Parathyroid adenoma (tissue), 2 donors: ENCODE data around the gene ABCC4.
"Not testable (repeated sequence)": the region's sequence is repeated elsewhere in the genome, so short reads cannot be mapped to it uniquely, and the experiment has no call there.

ENCODE experiments used
- H2AFZ ChIP-seq: fragments of 300-600 bp; sonication (generic); one replicate; pipeline ENCODE4 v1.7.0; 2017; ENCODE audit warnings: antibody characterized with exemption, mild to moderate bottlenecking
- H3K27ac ChIP-seq: fragments of 300-600 bp; sonication (generic); one replicate; pipeline ENCODE4 v1.7.0; 2017
- H3K27me3 ChIP-seq: fragments of 300-600 bp; sonication (generic); one replicate; pipeline ENCODE4 v1.7.0; 2017; ENCODE audit warnings: low read length; ENCODE audit not compliant: control insufficient read depth, insufficient read depth
- H3K36me3 ChIP-seq: fragments of 300-600 bp; sonication (generic); one replicate; pipeline ENCODE4 v1.7.0; 2017; ENCODE audit warnings: low read length; ENCODE audit not compliant: control insufficient read depth, insufficient read depth
- H3K4me1 ChIP-seq: fragments of 300-600 bp; sonication (generic); one replicate; pipeline ENCODE4 v1.7.0; 2017; ENCODE audit warnings: control low read depth
- H3K4me2 ChIP-seq: fragments of 300-600 bp; sonication (generic); one replicate; pipeline ENCODE4 v1.7.0; 2017; ENCODE audit warnings: low read length
- H3K4me3 ChIP-seq: fragments of 300-600 bp; sonication (generic); one replicate; pipeline ENCODE4 v1.7.0; 2017; ENCODE audit warnings: low read depth, low read length
- H3K79me2 ChIP-seq: fragments of 300-600 bp; sonication (generic); one replicate; pipeline ENCODE4 v1.7.0; 2017; ENCODE audit warnings: control low read depth
- H3K9ac ChIP-seq: fragments of 300-600 bp; sonication (generic); one replicate; pipeline ENCODE4 v1.7.0; 2017; ENCODE audit warnings: mild to moderate bottlenecking
- H3K9me3 ChIP-seq: fragments of 300-600 bp; sonication (generic); one replicate; pipeline ENCODE4 v1.7.0; 2017; ENCODE audit warnings: low read length; ENCODE audit not compliant: control insufficient read depth
- CTCF ChIP-seq: fragments of 300-600 bp; sonication (generic); IDR thresholded peaks from one replicate; pipeline ENCODE4 v1.7.0; 2017; ENCODE audit warnings: antibody characterized with exemption, mild to moderate bottlenecking
- donor health status: primary hyperparathyroidism.

ABCC4 gene

GRCh38 chr13:95197548-95197947 is 103.7 kb downstream of the ABCC4 start:
- TF ChIP-seq CTCF, result no peak
- Histone ChIP-seq H3K27ac (no peak overlapping the region), H3K36me3 (no peaks in the 10 kb centered on the region), H3K4me2 (no peak overlapping the region), H3K4me3 (no peak overlapping the region), H3K9me3 (no peaks in the 10 kb centered on the region), H3K4me1 (peaks cover 40% of the 10 kb centered on the region), H2AFZ (no peak overlapping the region), H3K27me3 (no peaks in the 10 kb centered on the region), H3K9ac (no peak overlapping the region), H3K79me2 (peaks cover 2% of the 10 kb centered on the region)

GRCh38 chr13:95195146-95195545 is 106.1 kb downstream of the ABCC4 start:
- Histone ChIP-seq H3K9me3 (no peaks in the 10 kb centered on the region), H3K4me2 (no peak overlapping the region), H3K79me2 (peaks cover 2% of the 10 kb centered on the region), H3K4me3 (no peak overlapping the region), H3K27me3 (no peaks in the 10 kb centered on the region), H3K4me1 (peaks cover 30% of the 10 kb centered on the region), H2AFZ (no peak overlapping the region), H3K9ac (no peak overlapping the region), H3K27ac (no peak overlapping the region), H3K36me3 (no peaks in the 10 kb centered on the region)
- no peak for TF ChIP-seq CTCF

GRCh38 chr13:95193509-95194230 is 107.6 kb downstream of the ABCC4 start:
- no peak for TF ChIP-seq CTCF
- H3K27ac ChIP-seq, result peak overlapping the region; percentile 75
- H3K4me3 ChIP-seq, result no peak overlapping the region

GRCh38 chr13:95192998-95193397 is 108.3 kb downstream of the ABCC4 start:
- H3K4me3 ChIP-seq, result no peak overlapping the region
- H3K4me2 ChIP-seq, result peak overlapping the region; percentile 9
- H3K27ac ChIP-seq, result peak overlapping the region; percentile 75
- H3K9me3 ChIP-seq, result no peaks in the 10 kb centered on the region
- H2AFZ ChIP-seq, result no peak overlapping the region
- no peaks in the 10 kb centered on the region for H3K36me3 ChIP-seq
- H3K9ac ChIP-seq, result no peak overlapping the region
- no peak for TF ChIP-seq CTCF
- H3K27me3 ChIP-seq, result no peaks in the 10 kb centered on the region
- H3K4me1 ChIP-seq, result peaks cover 21% of the 10 kb centered on the region
- H3K79me2 ChIP-seq, result peaks cover 2% of the 10 kb centered on the region

More at GRCh38 chr13:95193509-95194230, 107.6 kb downstream of the ABCC4 start:
- H3K4me2 ChIP-seq, result peak overlapping the region; percentile 9
- peaks cover 2% of the 10 kb centered on the region for H3K79me2 ChIP-seq
- no peak overlapping the region for H2AFZ ChIP-seq
- peaks cover 21% of the 10 kb centered on the region for H3K4me1 ChIP-seq
- no peaks in the 10 kb centered on the region for H3K9me3 ChIP-seq
- H3K9ac ChIP-seq, result no peak overlapping the region
- no peaks in the 10 kb centered on the region for H3K27me3 ChIP-seq
- no peaks in the 10 kb centered on the region for H3K36me3 ChIP-seq

GRCh38 chr13:95192564-95192945 is 108.7 kb downstream of the ABCC4 start:
- not testable (repeated sequence) for H3K4me3 ChIP-seq, H3K9me3 ChIP-seq, H2AFZ ChIP-seq, H3K36me3 ChIP-seq, H3K27me3 ChIP-seq, H3K79me2 ChIP-seq, H3K9ac ChIP-seq, H3K4me2 ChIP-seq
- H3K4me1 ChIP-seq, result peaks cover 21% of the 10 kb centered on the region
- H3K27ac ChIP-seq, result peak overlapping the region; percentile 75
